Epithelial cell of esophagus (primary cell): ENCODE measurements around the gene NR2C2.
A peak's percentile ranks its signal among the peaks of the same experiment; 100 is the strongest.

ENCODE experiments used
- DNase-seq: peaks from one replicate; pipeline ENCODE4 v3.0.0; 2010; ENCODE audit warnings: low read depth
- H3K4me3 ChIP-seq: 2 replicates; pipeline ENCODE4 v1.5.1; 2011; ENCODE audit warnings: mild to moderate bottlenecking, low read length, control low read depth
- CTCF ChIP-seq: IDR thresholded peaks from 2 replicates; pipeline ENCODE4 v1.5.1; 2011; ENCODE audit warnings: low read depth, mild to moderate bottlenecking, low read length, control low read depth, inconsistent platforms; ENCODE audit not compliant: insufficient read depth; ENCODE audit errors: missing control alignments

The NR2C2 gene

GRCh38 chr3:14921811-14922705, 25.3 kb upstream of the NR2C2 start:
- DNase-seq = peak; percentile 27
- TF ChIP-seq CTCF = no peak

GRCh38 chr3:14922863-14923262, 24.5 kb upstream of the NR2C2 start:
- H3K4me3 ChIP-seq = no peak overlapping the region
- no peak for DNase-seq
- no peak for TF ChIP-seq CTCF

More at GRCh38 chr3:14921811-14922705, 25.3 kb upstream of the NR2C2 start:
- H3K4me3 ChIP-seq = no peak overlapping the region

GRCh38 chr3:14923476-14923875, 23.9 kb upstream of the NR2C2 start:
- TF ChIP-seq CTCF = no peak
- DNase-seq = no peak
- no peak overlapping the region for H3K4me3 ChIP-seq

- H3K4me3 ChIP-seq = no peak overlapping the region
- DNase-seq = peak; percentile 75
- peak; percentile 80 for TF ChIP-seq CTCF
Measured at GRCh38 chr3:14925729-14926591, 21.4 kb upstream of the NR2C2 start.

GRCh38 chr3:14926592-14926991, 20.8 kb upstream of the NR2C2 start:
- no peak for TF ChIP-seq CTCF
- DNase-seq = no peak
- H3K4me3 ChIP-seq = no peak overlapping the region

- no peak for TF ChIP-seq CTCF
- no peak overlapping the region for H3K4me3 ChIP-seq
- no peak for DNase-seq
Measured at GRCh38 chr3:14927308-14927707, 20.1 kb upstream of the NR2C2 start.
